ENCODE measurements around the gene MTAP.

GRCh38 chr9:21836437-21837161 lies 34.2 kb downstream of the MTAP start:
- TF ChIP-seq CTCF (conservative IDR thresholded peaks at IDR 0.05) (no peak), EZH2 (IDR thresholded peaks at IDR 0.05; ENCODE audit: low read depth) (no peak)
